ENCODE data around the gene MADCAM1.

Gene MADCAM1

GRCh38 chr19:525029-525428 is 28.7 kb downstream of the MADCAM1 start:
- in situ Hi-C loops (cut with MboI; ENCODE audit: low pct_unique_long_range_greater_than_20kb, low sequenced_read_pairs, unreplicated experiment): no loop called here
- no peak for TF ChIP-seq CTCF (IDR thresholded peaks at IDR 0.05; ENCODE audit: extremely low read depth, insufficient read depth, missing control alignments)
- no peak for DNase-seq (ENCODE audit: low spot score)

GRCh38 chr19:525857-526419 is 29.7 kb downstream of the MADCAM1 start:
- TF ChIP-seq CTCF (IDR thresholded peaks at IDR 0.05; ENCODE audit: extremely low read depth, insufficient read depth, missing control alignments): no peak
- DNase-seq (ENCODE audit: low spot score): no peak
- in situ Hi-C loops (cut with MboI; ENCODE audit: low pct_unique_long_range_greater_than_20kb, low sequenced_read_pairs, unreplicated experiment): no loop called here

GRCh38 chr19:530134-531008 is 34.1 kb downstream of the MADCAM1 start:
- TF ChIP-seq CTCF (IDR thresholded peaks at IDR 0.05; ENCODE audit: extremely low read depth, insufficient read depth, missing control alignments): no peak
- in situ Hi-C loops (cut with MboI; ENCODE audit: low pct_unique_long_range_greater_than_20kb, low sequenced_read_pairs, unreplicated experiment): no loop called here
- no peak for DNase-seq (ENCODE audit: low spot score)

- TF ChIP-seq CTCF (IDR thresholded peaks at IDR 0.05; ENCODE audit: extremely low read depth, insufficient read depth, missing control alignments): no peak
- peak; percentile 100 for DNase-seq (ENCODE audit: low spot score)
- in situ Hi-C loops (cut with MboI; ENCODE audit: low pct_unique_long_range_greater_than_20kb, low sequenced_read_pairs, unreplicated experiment): no loop called here
These were observed 34.9 kb downstream of the MADCAM1 start for GRCh38 chr19:531009-531752.

- peak; percentile 72 for DNase-seq (ENCODE audit: low spot score)
- in situ Hi-C loops (cut with MboI; ENCODE audit: low pct_unique_long_range_greater_than_20kb, low sequenced_read_pairs, unreplicated experiment): no loop called here
- TF ChIP-seq CTCF (IDR thresholded peaks at IDR 0.05; ENCODE audit: extremely low read depth, insufficient read depth, missing control alignments): no peak
These were observed 35.7 kb downstream of the MADCAM1 start, which contains the start of gene CDC34 for GRCh38 chr19:531753-532560. CDC34 (plus strand) TSS chr19:531760; CDS start chr19:531932, 172 bp downstream.
